Colon (tissue), 2 donors: ENCODE data around the gene PLGLB1.
"Not testable (repeated sequence)": the region's sequence is repeated elsewhere in the genome, so short reads cannot be mapped to it uniquely, and the experiment has no call there.

Experiments used
- FAIRE-seq: peaks from 2 replicates; lab custom pipeline; 2012; peaks lifted over from hg19 to GRCh38; lab: Jason Lieb, UNC
- donor health status: control.
- donor health status: control.

The PLGLB1 gene

GRCh38 chr2:87021744-87022143, at the start of gene PLGLB1:
TSS of gene PLGLB1 (minus strand) at chr2:87021844. CDS start at chr2:87021783, 61 bp downstream.
- not testable (repeated sequence) for FAIRE-seq

DNA sequence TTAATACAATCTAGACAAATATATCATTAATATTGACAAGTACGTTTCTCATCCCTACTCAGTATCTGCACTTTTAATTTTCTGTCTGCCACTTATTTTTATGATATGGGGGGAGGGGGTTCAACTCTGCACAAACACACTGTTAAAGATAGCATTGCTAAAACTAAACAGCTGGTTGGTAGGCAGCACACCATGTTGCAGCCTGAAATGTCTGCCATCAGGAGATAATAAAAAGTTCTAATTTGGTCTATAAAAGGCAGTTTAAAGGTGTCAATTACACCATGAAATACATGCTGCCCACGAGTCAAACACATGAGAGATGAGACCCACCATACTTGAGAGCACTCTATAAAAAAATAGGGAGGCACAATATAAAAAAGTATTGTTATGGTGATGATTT, 42.7 kb upstream of the PLGLB1 start:
- FAIRE-seq, result not testable (repeated sequence)

GRCh38 chr2:87063431-87063830, 41.8 kb upstream of the PLGLB1 start:
- not testable (repeated sequence) for FAIRE-seq

GRCh38 chr2:87061519-87061918, 39.9 kb upstream of the PLGLB1 start:
- not testable (repeated sequence) for FAIRE-seq

DNA sequence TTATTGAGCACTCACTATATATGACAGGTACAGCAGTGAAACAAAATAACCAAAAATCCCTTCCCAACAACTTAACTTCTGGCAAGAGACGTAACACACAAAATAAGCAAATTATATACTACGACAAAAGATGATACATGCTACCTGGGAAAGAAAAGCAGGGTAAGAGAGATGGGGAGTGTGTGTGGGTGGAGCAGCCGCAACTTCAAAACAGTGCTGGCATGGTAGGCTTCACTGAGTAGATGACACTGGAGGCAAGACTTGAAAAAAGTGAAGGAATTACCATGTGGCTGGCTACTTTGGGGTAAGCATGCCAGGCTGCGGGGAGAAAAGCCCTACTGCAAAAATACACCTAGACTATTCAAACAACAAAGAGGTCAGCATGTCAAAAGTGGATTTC, 36.0 kb upstream of the PLGLB1 start:
- FAIRE-seq, result not testable (repeated sequence)

DNA sequence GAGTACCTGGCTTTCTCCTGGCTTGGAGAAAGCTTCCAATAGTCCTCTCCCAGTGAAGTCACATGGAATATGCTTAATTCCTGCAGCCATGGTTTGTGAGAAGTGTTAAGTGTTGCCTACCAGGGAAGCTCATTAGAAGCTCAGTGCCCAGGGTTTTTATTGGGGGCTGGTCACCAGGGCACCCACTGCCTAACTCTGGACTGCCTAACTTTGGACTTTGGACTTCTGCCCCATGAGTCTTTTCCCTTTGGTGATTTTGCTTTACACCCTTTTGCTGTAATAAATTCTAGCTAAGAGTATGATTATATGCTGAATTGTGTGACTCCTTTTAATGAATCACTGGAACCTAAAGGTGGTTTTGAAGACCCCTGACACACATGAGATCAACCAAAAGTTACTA, 35.2 kb upstream of the PLGLB1 start:
- not testable (repeated sequence) for FAIRE-seq

DNA sequence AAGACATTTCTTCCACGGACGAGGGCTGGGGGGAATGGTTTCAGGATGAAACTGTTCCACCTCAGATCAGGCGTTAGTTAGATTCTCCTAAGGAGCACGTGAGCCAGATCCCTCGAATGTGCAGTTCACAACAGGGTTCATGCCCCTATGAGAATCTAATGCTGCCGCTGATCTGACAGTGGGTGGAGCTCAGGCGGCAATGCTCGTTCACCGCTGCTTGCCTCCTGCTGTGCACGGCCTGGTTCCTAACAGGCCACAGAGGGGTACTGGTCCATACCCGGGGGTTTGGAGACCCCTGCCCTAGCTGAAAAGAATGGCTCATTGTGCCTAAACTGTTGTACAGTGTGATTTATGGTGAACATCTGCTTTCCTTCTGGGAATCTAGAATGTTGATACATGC, 34.8 kb upstream of the PLGLB1 start:
- FAIRE-seq, result not testable (repeated sequence)

GRCh38 chr2:87054375-87054774, 32.7 kb upstream of the PLGLB1 start:
- not testable (repeated sequence) for FAIRE-seq

GRCh38 chr2:87041321-87041978, 19.8 kb upstream of the PLGLB1 start:
- not testable (repeated sequence) for FAIRE-seq

DNA sequence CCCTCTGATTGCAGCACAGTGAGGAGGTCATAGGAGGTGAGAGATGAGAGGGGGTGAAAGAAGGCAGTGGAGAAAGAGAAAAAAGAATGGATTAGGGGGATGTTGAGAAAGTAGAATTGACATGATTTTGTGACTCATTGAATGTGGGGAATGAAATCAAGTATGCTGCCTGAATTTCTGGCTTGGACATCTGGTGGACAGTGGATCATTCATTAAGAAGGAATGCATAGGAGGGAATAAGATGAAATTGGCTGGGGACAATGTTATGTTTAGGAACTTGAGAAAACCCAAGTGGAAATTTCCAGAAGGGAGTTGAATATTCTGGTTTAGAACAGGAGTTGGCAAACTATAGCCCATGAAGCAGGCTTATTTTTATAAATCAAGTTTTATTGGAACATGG, 7.0 kb upstream of the PLGLB1 start:
- FAIRE-seq, result not testable (repeated sequence)

- FAIRE-seq, result not testable (repeated sequence)
Observed at GRCh38 chr2:87026816-87027215, 5.2 kb upstream of the PLGLB1 start.

- not testable (repeated sequence) for FAIRE-seq
Observed at GRCh38 chr2:87025927-87026326, 4.3 kb upstream of the PLGLB1 start.

DNA sequence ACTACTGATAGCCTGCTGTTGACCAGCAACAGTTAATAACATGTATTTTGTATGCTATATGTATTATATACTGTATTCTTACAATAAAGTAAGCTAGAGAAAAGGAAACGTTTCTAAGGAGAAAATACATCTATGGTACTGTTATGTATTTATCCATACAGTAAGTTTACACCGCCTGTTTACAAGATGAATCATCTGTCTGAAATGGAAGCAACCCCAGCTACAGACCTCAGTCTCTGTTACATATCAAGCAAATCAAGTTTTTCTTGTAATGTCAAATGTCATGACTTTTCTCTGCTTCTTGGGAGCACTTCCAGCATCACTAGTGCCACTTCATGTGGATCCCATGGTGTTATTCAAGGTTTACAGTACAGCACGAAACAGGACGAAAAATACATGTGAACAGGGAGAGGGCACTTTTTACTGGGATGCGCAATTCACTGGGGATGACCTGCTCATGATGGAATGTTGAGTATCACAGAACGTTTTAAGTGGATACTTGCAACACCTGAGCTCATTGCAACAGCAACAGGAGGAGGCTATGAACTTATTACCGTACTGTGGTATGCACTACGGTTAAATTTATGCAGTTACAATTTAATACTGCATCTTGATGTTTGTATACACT, 2.5 kb upstream of the PLGLB1 start:
- FAIRE-seq, result not testable (repeated sequence)

DNA sequence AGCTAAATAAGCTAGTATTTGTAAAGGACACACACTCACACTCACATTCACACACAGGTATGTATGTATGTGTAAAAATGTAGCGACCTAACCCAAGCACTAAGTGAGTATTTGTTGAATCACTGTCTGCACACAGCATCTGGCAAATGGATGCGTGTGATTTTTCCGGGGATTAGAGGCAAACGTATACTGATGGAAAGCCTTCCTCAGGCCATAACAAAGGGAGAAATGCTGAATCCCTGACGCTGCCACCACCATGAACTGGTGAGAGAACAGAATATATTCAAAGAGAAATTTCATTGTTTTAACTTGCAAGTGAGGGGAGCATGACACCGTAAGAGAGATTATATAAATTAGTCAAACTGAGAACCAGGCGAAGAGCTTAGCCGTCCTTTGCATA, 601 bp downstream of the PLGLB1 start:
- not testable (repeated sequence) for FAIRE-seq

GRCh38 chr2:87019053-87019452, 2.6 kb downstream of the PLGLB1 start:
- FAIRE-seq, result not testable (repeated sequence)

DNA sequence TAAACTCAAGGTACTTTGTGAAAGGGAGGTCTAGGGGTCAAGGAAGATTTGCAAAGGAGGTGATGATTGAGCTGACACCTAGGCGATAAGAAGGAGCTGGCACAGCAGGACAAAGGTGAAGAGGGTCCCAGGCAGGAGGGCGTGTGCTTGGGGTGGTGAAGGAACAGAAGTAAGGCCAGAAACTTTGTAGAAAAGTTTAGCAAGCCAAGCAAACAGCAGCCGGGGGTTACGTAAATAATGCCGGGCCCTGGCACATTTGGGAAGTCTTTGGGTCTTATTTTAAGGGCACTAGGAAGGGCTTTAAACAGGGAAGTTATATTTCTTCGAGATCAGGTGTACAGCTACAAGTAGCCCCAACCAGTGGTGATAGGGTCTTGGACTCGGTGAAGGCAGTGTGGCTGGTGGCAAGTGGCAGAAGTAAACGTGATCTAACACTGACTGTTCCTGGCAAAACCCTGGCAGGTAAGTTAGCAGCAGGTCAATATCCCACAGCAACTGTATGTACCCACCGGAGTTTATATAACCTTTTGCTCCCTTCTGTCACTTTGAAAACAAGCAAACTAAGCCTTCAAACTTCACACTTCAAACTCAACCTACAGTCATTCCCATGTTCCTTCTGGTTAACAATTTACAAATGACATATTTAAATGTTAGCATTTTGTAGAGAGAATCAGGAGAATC, 7.0 kb downstream of the PLGLB1 start:
- FAIRE-seq, result not testable (repeated sequence)

- not testable (repeated sequence) for FAIRE-seq
Observed at GRCh38 chr2:87004398-87004797, 17.2 kb downstream of the PLGLB1 start.
